MCF 10A (cell line): ENCODE data around the gene CHEK2. TPM values are rescaled to one million over a fixed set of nuclear protein-coding genes. Genes with fewer than 3 reads are reported as not detected.

ENCODE experiments used
- BruUV-seq: library from RNA; stranded (reverse); fragments of 400-500 nt; replicated peaks from 2 replicates; lab custom pipeline; 2021; lab: Mats Ljungman, UMichigan
- CTCF ChIA-PET: fragments of 300-600 bp; sonication (Branson Sonifier 250); formaldehyde crosslinking; extraction: SDS; loops from one replicate; lab custom pipeline; 2021; ENCODE audit warnings: antibody characterized with exemption, inconsistent platforms; lab: Yijun Ruan, JAX
- POLR2A ChIA-PET: fragments of 300-600, 350-650 bp; sonication (Branson Sonifier 250); formaldehyde crosslinking; extraction: SDS; loops from one replicate; lab custom pipeline; 2020; ENCODE audit warnings: antibody characterized with exemption, inconsistent platforms; lab: Yijun Ruan, JAX
- DNase-seq: peaks from one replicate; pipeline ENCODE4 v3.0.0-alpha.2; 2018; ENCODE audit not compliant: unreplicated experiment
- H3K27ac Mint-ChIP-seq: one replicate; pipeline ENCODE4 v1.8.0; 2022; ENCODE audit warnings: mild to moderate bottlenecking, low read depth, mixed read lengths; ENCODE audit not compliant: unreplicated experiment
- H3K27me3 Mint-ChIP-seq: one replicate; pipeline ENCODE4 v1.8.0; 2022; ENCODE audit warnings: mixed read lengths; ENCODE audit not compliant: insufficient read depth, unreplicated experiment
- H3K36me3 Mint-ChIP-seq: one replicate; pipeline ENCODE4 v1.8.0; 2022; ENCODE audit warnings: mild to moderate bottlenecking, moderate library complexity, mixed read lengths; ENCODE audit not compliant: insufficient read depth, unreplicated experiment
- H3K4me1 Mint-ChIP-seq: one replicate; pipeline ENCODE4 v1.8.0; 2022; ENCODE audit warnings: mixed read lengths; ENCODE audit not compliant: insufficient read depth, unreplicated experiment
- H3K4me3 Mint-ChIP-seq: one replicate; pipeline ENCODE4 v1.8.0; 2022; ENCODE audit warnings: mild to moderate bottlenecking, moderate library complexity, mixed read lengths; ENCODE audit not compliant: unreplicated experiment
- H3K9me3 Mint-ChIP-seq: one replicate; pipeline ENCODE4 v1.8.0; 2022; ENCODE audit warnings: mixed read lengths; ENCODE audit not compliant: unreplicated experiment
- intact Hi-C: fragments of 100-400 bp; cut with micrococcal nuclease; formaldehyde crosslinking; loops from 2 replicates; pipeline ENCODE4 v1.14.1; 2022
- total RNA-seq: library from RNA; stranded (reverse); gene quantifications from 2 replicates; pipeline ENCODE4 v1.2.3, GENCODE V29; 2022
- TF ChIP-seq, protein P1 (sequence below): fragments of 200-600 bp; IDR thresholded peaks from one replicate; pipeline ENCODE4 v1.8.0; 2022; ENCODE audit warnings: antibody characterized with exemption, mild to moderate bottlenecking; ENCODE audit not compliant: unreplicated experiment

Gene CHEK2
- total RNA-seq, 1 experiment from 2014 or later, result 18.8 TPM

- peaks cover 29% of the 10 kb centered on the region for H3K4me1 Mint-ChIP-seq
- no peak overlapping the region for H3K4me3 Mint-ChIP-seq
- intact Hi-C loops, result no loop called here
- peaks cover 20% of the 10 kb centered on the region for H3K36me3 Mint-ChIP-seq
- H3K27ac Mint-ChIP-seq, result peak overlapping the region; percentile 91
- ChIA-PET CTCF (no interaction called here), POLR2A (interaction anchor here (0.6 to 4.6 kb wide), 6 partner anchors 18 to 111 kb away, joined by 3 to 24 read pairs (median 4); partner anchors contain the start of genes CCDC117, CHEK2, HSCB and XBP1)
- H3K9me3 Mint-ChIP-seq, result no peaks in the 10 kb centered on the region
- TF ChIP-seq, protein P1, sequence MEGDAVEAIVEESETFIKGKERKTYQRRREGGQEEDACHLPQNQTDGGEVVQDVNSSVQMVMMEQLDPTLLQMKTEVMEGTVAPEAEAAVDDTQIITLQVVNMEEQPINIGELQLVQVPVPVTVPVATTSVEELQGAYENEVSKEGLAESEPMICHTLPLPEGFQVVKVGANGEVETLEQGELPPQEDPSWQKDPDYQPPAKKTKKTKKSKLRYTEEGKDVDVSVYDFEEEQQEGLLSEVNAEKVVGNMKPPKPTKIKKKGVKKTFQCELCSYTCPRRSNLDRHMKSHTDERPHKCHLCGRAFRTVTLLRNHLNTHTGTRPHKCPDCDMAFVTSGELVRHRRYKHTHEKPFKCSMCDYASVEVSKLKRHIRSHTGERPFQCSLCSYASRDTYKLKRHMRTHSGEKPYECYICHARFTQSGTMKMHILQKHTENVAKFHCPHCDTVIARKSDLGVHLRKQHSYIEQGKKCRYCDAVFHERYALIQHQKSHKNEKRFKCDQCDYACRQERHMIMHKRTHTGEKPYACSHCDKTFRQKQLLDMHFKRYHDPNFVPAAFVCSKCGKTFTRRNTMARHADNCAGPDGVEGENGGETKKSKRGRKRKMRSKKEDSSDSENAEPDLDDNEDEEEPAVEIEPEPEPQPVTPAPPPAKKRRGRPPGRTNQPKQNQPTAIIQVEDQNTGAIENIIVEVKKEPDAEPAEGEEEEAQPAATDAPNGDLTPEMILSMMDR, result no peak
- no peaks in the 10 kb centered on the region for H3K27me3 Mint-ChIP-seq
- DNase-seq, result no peak
- no TSS peak for BruUV-seq
Observed at GRCh38 chr22:28711341-28711740, 30.3 kb downstream of the CHEK2 start.

DNA sequence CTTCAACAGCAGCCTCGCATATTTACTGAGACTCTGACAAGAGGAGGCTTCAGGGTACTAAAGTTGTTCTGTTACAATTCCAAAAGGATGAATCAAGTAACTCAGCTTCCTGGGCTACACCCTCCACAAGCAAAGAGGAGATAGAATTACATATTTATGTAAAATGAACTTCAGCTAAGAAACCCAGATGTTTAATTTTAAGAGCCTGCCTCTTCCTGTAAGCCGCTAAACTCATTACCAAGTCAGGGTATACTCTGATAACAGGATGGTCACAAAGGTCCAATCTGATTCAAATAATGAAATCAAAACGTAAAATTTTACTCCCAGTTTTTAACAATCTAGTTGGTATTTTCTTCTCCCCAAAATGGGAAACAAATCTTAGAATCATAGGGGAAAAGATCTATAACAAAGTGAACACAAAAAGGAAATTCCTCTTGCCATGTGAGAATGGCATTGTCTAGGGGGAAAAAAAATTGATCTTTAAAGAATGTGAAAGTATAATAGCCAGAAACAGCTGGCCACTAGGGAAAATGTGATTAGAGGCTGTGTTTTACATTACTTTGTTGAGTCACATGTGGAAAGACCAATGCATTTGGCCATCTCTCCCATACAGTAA is 30.9 kb downstream of the CHEK2 start:
- peak overlapping the region; percentile 79 for H3K27ac Mint-ChIP-seq
- H3K9me3 Mint-ChIP-seq, result no peaks in the 10 kb centered on the region
- TSS peak; percentile 63 for BruUV-seq
- intact Hi-C loops, result loop anchor here (1.0 kb wide), 1 partner anchor 90 kb away; the partner anchor contains the start of gene XBP1
- peak; percentile 50 for DNase-seq
- peaks cover 29% of the 10 kb centered on the region for H3K4me1 Mint-ChIP-seq
- H3K27me3 Mint-ChIP-seq, result no peaks in the 10 kb centered on the region
- TF ChIP-seq, protein P1, result no peak
- POLR2A ChIA-PET, result interaction anchor here (1.5 to 4.6 kb wide), 3 partner anchors 31 to 89 kb away, joined by 4 to 24 read pairs (median 9); partner anchors contain the start of genes CCDC117, CHEK2, HSCB and XBP1
- H3K4me3 Mint-ChIP-seq, result peak overlapping the region; percentile 14
- CTCF ChIA-PET, result interaction anchor here (0.6 to 0.7 kb wide), 2 partner anchors 11 to 690 kb away, joined by 3 read pairs; no protein-coding TSS in a partner anchor
- peaks cover 16% of the 10 kb centered on the region for H3K36me3 Mint-ChIP-seq

DNA sequence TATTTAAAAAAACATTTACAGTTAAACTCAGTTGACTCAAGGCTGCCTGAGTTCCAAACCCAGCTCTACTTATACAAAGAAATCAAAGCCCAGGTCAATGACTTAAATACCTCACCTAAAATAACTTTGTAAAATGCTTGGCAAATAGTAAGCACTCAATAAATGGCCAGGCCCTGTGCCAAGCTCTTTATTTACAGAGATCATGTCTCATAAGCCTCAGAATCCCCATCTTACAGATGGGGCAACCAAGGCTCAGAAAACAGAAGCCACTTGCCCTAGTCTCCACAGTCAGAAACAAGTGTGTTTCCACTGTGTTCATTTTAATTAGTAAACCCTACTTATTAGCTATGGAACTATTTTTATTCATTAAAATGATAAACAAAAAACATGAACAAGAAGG is 31.5 kb downstream of the CHEK2 start:
- H3K27ac Mint-ChIP-seq, result peak overlapping the region; percentile 79
- H3K4me3 Mint-ChIP-seq, result peak overlapping the region; percentile 14
- BruUV-seq, result TSS peak; percentile 67
- H3K4me1 Mint-ChIP-seq, result peaks cover 29% of the 10 kb centered on the region
- no peaks in the 10 kb centered on the region for H3K9me3 Mint-ChIP-seq
- CTCF ChIA-PET, result interaction anchor here (0.5 to 0.7 kb wide), 3 partner anchors 11 to 690 kb away, joined by 3 read pairs; no protein-coding TSS in a partner anchor
- POLR2A ChIA-PET, result interaction anchor here (0.7 to 4.6 kb wide), 4 partner anchors 31 to 762 kb away, joined by 3 to 24 read pairs (median 6); partner anchors contain the start of genes CCDC117, CHEK2, HSCB and XBP1
- peak; percentile 20 for DNase-seq
- peaks cover 14% of the 10 kb centered on the region for H3K36me3 Mint-ChIP-seq
- TF ChIP-seq, protein P1, result no peak
- intact Hi-C loops, result loop anchor here (1.0 kb wide), 1 partner anchor 90 kb away; the partner anchor contains the start of gene XBP1
- no peaks in the 10 kb centered on the region for H3K27me3 Mint-ChIP-seq

GRCh38 chr22:28706845-28707244 is 34.8 kb downstream of the CHEK2 start:
- Mint-ChIP-seq H3K4me1 (peaks cover 17% of the 10 kb centered on the region), H3K9me3 (no peaks in the 10 kb centered on the region), H3K36me3 (peaks cover 20% of the 10 kb centered on the region), H3K27me3 (no peaks in the 10 kb centered on the region), H3K27ac (peak overlapping the region; percentile 49), H3K4me3 (no peak overlapping the region)
- ChIA-PET CTCF (interaction anchor here (0.6 to 0.9 kb wide), 2 partner anchors 9 to 1388 kb away, joined by 3 read pairs; no protein-coding TSS in a partner anchor), POLR2A (interaction anchor here (0.7 kb wide), 1 partner anchor 324 kb away, joined by 3 read pairs; no protein-coding TSS in a partner anchor)
- BruUV-seq, result no TSS peak
- intact Hi-C loops, result no loop called here
- TF ChIP-seq, protein P1, result no peak
- no peak for DNase-seq
